GM13976 (cell line): ENCODE data around the gene ATOH8.

Experiments used
- DNase-seq: peaks from one replicate; pipeline ENCODE4 v3.0.0; 2012; ENCODE audit warnings: low spot score
- CTCF ChIP-seq: IDR thresholded peaks from 2 replicates; pipeline ENCODE4 v1.5.1; 2012; ENCODE audit warnings: borderline replicate concordance, mild to moderate bottlenecking; ENCODE audit not compliant: insufficient read depth; ENCODE audit errors: extremely low read depth, missing control alignments, control extremely low read depth
- in situ Hi-C: fragments of 300-500 bp; cut with MboI; formaldehyde crosslinking; loops from one replicate; pipeline ENCODE4 v1.12.0; 2022; ENCODE audit warnings: low sequenced_read_pairs, mixed read lengths, inconsistent platforms; ENCODE audit not compliant: unreplicated experiment

The ATOH8 gene

DNA sequence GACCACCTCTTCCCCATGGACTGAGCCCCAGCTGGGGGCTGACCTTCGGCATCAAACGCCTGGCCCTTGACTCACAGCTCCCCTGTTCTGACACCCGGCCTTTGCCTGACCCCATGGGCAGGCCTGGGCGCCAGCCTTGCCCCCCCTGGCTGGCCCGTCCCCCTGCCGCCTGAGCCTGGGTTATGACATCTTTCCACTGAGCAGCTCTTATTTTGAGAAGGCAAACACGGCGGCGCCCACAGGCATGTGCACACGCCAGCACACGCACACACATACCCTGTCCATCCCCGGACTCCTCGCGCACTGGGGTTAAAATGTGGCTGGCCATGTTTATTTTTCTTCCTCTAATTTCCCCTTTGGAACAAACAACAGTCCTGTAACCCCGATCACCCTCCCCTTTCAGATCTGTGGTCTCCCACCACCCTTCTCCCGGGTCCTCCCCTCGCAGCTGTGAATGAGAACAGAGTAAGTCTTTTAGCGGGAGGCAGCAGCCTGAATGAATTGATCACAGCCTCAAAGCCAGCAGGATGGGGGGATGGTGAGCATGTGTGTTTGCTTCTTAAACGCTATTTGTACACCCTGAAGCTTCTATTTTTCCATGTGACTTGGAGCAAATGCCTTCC lies 11.8 kb upstream of the ATOH8 start:
- no peak for TF ChIP-seq CTCF
- in situ Hi-C loops = no loop called here
- DNase-seq = no peak

DNA sequence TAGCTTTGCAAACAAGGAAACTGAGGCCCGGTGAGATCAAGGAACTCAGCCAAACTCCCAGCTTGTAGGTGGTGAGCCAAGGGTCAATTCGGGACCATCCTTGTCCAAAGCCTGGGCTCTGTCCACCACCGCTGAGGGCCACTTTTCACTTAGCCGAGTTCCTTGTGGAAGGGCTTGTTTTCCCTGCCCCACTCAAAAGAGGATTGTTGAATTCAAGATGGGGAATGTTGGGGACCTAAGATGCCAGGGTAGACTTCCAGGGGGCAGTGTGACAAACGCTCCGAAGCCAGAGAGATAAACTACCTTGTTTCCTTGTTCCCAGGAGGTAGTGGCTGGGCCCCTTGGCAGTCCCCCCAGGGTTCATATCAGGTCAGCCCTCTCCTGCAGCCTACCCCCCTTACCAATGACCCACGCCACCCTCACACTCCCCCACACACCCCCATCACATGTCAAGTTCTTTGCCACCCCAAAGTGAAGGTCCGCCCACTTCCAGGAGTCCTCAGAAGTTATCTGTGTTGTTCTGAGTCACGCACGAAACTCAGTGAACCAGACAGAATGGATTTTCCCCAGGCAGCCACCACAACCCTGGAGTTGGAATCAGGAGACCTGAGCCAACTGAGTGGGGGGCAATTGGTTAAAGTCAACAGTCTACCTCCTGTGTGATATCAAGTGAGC lies 10.3 kb upstream of the ATOH8 start:
- in situ Hi-C loops = no loop called here
- DNase-seq = no peak
- TF ChIP-seq CTCF = no peak

DNA sequence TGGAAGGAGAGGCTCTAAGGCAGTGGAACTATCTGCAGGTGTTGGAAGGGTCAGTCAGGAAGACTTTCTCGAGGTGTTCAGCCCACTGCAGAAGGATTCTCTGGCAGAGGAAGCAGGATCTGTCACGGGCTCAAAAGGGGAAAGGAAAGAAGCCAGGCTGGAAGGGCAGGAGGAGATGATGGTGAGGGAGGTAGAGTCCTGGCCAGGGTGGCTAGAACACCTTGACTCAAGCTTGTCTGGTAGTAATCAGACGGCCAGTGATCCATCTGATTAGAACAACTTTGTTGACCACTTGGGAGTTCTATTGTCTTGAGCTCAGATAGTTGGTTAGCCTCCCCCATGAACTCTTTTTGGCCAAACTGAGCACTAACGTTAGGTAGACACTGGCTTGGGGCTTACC lies 9.7 kb upstream of the ATOH8 start:
- DNase-seq = no peak
- in situ Hi-C loops = no loop called here
- no peak for TF ChIP-seq CTCF

GRCh38 chr2:85744741-85745601 lies 8.8 kb upstream of the ATOH8 start:
- TF ChIP-seq CTCF = no peak
- no peak for DNase-seq
- in situ Hi-C loops = no loop called here

DNA sequence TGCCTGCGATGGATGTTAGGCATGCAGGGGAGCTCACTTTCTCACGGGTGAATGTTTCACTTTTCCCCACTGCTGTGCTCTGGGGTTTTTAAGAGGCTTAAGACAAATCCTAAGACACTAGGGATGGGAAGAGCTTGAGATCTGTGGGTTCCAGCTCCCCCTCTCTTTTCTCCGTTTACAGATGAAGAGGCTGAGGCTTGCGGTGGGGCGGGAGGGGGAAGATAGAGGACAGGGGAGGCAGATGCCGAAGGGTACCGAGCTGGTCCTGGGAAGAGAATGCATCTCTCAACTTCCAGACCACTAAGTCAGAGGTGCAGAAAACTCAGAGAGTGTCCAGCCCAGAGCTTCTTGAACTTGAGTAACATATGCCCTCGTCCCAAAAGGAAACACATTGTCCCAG lies 8.2 kb upstream of the ATOH8 start:
- in situ Hi-C loops = no loop called here
- no peak for DNase-seq
- TF ChIP-seq CTCF = no peak

- in situ Hi-C loops = no loop called here
- no peak for DNase-seq
- no peak for TF ChIP-seq CTCF
These were observed 7.3 kb upstream of the ATOH8 start for GRCh38 chr2:85746321-85747004.
